GM20431 (cell line): ENCODE measurements around the gene TK2.

Experiments used
- in situ Hi-C: fragments of 300-500 bp; cut with MseI, MboI; formaldehyde crosslinking; loops from one replicate; pipeline ENCODE4 v1.15.0; 2020; ENCODE audit warnings: low sequenced_read_pairs; ENCODE audit not compliant: unreplicated experiment

TK2 gene

GRCh38 chr16:66549284-66550131, at the start of gene TK2:
Gene TK2 (minus strand): TSS chr16:66550122. CDS start chr16:66550061, 61 bp downstream.
- in situ Hi-C loops: no loop called here

DNA sequence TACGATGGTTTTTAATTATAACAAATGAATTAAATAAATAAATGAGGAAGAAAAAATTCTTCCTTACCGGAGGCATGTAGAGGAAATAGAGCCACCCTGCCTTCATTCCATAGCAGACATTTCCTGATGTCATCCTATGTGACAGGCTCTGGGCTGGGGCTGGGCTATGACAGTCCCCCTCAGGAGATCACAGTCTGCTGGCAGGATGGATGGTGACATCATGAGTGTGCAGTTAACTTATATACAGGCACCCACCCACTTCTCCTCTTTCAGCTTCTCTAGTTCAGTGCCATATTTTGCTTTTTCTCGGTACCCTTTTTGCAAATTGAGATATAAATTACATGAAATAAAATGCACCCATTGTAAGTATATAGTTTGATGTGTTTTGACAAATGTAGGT, 48.2 kb upstream of the TK2 start:
- in situ Hi-C loops: loop anchor here (25.0 kb wide), 1 partner anchor 186 kb away; no protein-coding TSS in a partner anchor

DNA sequence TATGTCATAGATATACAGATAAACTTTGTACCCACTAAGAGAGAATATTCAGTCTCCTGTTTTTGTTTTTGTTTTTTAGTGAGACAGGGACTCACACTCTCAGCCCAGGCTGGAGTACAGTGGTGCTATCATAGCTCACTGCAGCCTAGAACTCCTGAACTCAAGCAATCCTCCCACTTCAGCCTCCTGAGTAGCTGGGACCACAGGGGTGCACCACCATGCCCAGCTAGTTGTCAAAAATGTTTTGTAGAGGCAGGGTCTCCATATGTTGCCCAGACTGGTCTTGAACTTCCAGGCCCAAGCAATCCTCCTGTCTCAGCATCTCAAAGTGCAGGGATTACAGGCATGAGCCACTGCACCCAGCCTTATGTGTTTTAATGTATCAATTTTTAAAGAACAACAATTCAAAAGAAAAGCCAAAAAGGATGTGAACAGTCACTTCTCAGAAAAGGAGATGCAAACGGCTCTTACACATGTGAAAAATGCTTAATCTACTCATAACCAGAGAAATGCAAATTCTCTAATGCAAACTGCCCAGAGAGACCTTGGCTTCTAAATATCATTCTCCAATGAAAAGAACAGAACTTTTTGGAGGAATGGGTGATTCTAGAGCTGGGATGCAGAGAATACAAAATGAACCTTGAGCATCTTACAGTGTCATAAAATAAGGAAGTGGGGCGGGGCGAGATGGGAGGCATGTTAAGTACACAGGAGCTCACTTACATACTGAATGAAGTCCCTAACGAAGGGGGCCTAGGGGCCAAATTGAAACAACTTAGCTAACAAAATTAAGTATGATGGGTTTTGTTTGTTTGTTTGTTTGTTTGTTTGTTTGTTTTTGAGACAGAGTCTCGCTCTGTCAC, 47.3 kb upstream of the TK2 start:
- in situ Hi-C loops: loop anchor here (25.0 kb wide), 1 partner anchor 185 kb away; no protein-coding TSS in a partner anchor

DNA sequence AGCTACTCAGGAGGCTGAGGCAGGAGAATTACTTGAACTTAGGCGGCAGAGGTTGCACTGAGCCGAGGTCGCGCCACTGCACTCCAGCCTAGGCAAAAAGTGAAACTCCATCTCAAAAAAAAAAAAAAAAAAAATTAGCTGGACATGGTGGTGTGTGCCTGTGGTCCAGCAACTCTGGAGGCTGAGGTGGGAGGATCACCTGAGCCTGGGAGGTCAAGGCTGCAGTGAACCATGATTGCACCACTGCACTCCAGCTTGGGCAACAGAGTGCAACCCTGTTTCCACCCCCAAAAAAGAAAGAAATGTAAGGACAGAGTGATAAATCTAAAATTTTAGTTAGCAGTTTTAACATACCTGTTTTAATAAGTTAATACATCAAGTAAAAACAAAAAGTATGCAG, 46.6 kb upstream of the TK2 start:
- in situ Hi-C loops: loop anchor here (25.0 kb wide), 1 partner anchor 184 kb away; no protein-coding TSS in a partner anchor

DNA sequence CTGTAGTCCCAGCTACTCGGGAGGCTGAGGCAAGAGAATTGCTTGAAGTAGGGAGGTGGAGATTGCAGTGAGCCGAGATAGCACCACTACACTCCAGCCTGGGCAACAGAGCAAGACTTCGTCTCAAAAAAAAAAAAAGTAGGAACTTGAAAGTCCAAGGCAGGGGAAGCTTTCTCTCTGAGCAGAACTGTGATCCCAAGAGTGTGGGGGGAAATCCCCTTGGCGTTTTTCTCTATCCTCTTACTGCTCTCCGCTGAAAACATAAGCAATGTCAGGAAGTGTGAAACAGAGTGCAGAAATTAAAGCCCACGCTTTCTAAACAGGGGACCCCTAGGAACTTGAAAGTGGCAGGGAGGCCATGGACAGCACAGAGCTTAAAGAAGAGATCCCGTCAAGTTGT, 44.8 kb upstream of the TK2 start:
- in situ Hi-C loops: loop anchor here (25.0 kb wide), 1 partner anchor 182 kb away; no protein-coding TSS in a partner anchor

GRCh38 chr16:66592814-66593213, 42.9 kb upstream of the TK2 start:
- in situ Hi-C loops: loop anchor here (25.0 kb wide), 1 partner anchor 181 kb away; no protein-coding TSS in a partner anchor

DNA sequence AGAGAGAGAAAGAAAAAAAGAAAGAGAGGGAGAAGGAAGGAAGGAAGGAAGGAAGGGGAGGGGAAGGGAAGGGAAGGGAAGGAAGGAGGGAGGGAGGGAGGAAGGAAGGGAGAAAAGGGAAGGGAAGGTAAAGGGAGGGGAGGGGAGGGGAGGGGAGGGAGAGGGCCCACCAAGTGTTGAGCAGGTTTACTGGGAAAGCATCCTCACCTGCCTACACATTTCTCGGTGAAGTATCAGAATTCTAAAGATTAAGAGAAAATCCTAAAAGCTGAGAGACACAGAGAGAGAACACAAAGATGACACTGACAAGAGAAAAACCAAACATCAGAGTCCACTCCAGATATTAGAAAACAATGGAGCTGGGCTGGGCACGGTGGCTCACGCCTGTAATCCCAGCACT, 42.3 kb upstream of the TK2 start:
- in situ Hi-C loops: loop anchor here (25.0 kb wide), 1 partner anchor 180 kb away; no protein-coding TSS in a partner anchor

- in situ Hi-C loops: loop anchor here (25.0 kb wide), 1 partner anchor 179 kb away; no protein-coding TSS in a partner anchor
Observed at GRCh38 chr16:66591018-66591417, 41.1 kb upstream of the TK2 start.

- in situ Hi-C loops: loop anchor here (25.0 kb wide), 1 partner anchor 178 kb away; no protein-coding TSS in a partner anchor
Observed at GRCh38 chr16:66590322-66590721, 40.4 kb upstream of the TK2 start.

DNA sequence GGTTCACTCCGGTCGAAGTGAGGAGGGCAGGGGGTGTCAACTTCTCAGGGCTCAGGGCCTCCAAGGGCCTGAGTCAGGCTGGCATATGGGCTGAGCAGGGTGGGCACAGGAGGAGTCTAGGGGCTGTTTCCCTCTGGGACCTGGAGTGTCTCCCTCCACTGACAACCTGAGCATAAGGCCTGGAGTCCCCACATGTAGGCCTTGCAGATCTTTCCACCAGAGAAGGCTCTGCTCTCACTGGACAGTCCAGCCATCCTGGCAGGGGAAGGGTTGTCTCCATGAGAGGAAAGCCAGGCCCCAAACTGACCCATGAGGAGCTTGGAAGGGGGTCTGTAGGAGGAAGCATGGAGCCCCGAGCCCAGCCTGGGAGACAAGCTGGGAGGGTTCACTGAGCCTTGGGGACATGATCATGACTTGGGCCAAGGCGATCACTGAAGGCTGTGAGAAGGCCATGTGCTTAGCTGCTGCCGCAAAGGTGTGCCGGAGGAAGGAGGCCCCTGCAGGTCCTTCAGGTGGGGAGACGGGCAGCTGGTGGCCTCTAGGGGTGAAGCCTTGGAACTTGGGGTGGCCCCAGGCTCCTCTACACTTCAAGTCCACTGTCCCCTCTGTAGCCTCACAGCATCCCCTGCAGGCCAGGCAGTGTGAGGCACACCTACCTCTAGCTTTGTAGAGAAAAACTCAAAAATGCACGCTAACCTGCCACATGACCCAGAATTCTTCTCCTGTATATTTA, 39.2 kb upstream of the TK2 start:
- in situ Hi-C loops: loop anchor here (25.0 kb wide), 1 partner anchor 177 kb away; no protein-coding TSS in a partner anchor

DNA sequence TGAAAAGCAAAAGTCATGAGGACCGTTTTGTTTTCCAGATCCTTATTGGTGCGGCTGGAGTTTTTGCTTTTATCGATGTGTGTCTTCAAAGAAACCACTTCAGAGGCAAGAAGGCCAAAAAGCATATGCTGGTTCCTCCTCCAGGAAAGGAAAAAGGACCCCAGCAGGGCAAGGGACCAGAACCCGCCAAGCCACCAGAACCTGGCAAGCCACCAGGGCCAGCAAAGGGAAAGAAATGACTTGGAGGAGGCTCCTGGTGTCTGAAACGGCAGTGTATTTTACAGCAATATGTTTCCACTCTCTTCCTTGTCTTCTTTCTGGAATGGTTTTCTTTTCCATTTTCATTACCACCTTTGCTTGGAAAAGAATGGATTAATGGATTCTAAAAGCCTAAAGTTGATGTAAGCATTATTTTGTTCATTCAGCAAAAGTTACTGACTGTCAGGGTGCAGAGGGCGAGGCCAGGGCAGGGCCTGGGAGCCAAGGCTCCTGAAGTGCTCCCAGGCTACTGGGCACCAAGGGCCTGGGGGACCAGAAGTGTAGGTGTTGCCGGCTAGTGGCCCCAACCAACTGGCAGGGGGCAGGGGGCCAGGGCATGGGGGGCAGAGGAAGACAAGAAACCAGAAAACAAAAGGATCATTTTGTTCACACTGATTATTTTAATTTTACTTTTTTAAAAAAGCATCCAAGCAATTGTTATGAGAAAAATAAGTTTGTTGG, 38.1 kb upstream of the TK2 start:
- in situ Hi-C loops: loop anchor here (25.0 kb wide), 1 partner anchor 176 kb away; no protein-coding TSS in a partner anchor

DNA sequence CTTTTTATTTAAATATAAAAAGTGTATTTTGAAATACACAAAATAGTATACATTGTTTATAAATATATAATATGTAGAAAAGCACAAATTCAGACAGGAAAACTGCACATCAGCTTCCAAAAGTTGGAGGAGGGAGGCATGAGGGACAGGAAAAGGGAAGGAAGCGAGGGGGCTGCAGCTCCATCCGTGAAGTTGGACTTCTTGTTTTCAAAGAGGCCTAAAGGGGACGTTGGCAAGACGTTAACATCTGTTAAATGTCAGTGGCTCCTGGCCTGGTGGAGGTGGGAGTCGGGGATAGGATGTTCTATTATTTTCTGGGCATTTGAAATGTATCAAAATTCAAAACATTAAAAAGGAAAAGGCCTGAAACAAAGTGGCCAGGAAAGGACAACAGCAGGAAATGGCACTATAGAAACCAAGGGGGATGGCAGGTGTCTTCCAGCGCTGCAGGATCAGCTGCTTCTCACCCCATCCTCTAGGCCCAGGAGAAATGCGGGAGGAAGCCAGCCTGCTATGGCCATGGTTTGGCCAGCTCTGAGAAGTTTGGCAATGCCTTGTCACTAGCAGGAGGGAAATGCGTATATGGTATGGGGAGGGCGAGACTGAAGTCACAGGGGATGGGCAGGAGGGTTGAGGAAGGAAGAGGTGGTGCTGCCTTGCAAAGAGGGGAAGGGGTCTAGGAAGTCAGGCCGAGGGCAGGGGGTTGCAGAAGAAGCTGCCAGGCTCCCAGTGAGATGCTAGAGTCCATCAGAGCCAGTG, 35.7 kb upstream of the TK2 start:
- in situ Hi-C loops: loop anchor here (25.0 kb wide), 1 partner anchor 173 kb away; no protein-coding TSS in a partner anchor

GRCh38 chr16:66581246-66581952, 31.5 kb upstream of the TK2 start:
- in situ Hi-C loops: loop anchor here (25.0 kb wide), 1 partner anchor 169 kb away; no protein-coding TSS in a partner anchor

DNA sequence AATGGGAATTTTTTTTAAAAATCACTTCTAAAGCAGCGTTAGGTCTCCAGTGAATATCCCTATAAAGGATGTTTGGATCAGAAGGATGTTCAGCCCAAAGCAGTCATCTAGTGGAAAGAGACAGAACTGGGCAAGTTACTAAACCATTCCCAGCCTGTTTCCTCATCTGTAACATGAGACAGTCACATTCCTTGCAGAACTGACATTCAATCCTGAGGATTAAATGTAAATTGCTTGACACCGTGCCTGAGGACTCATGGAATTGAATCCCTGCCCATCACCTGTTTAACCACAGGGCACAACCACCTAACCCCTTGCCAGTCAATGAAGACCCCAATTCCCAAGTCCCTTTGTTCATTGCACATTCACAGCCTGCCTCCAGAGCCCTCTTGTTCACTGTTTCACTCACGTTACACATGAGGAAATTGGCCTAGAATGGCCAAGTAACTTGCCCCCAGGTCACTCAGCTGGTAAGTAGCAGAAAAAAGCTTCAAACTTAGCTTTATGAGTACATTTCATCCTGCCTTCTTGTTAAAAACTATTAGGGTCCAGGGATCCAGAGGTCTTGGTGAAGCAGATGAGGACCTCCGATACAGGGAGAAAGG, 30.8 kb upstream of the TK2 start:
- in situ Hi-C loops: loop anchor here (25.0 kb wide), 1 partner anchor 168 kb away; no protein-coding TSS in a partner anchor

GRCh38 chr16:66578651-66579531, 29.0 kb upstream of the TK2 start, which contains the start of gene CMTM2:
Gene CMTM2 (plus strand): TSS chr16:66579463. CDS start chr16:66579608, 145 bp downstream.
- in situ Hi-C loops: loop anchor here (25.0 kb wide), 1 partner anchor 167 kb away; no protein-coding TSS in a partner anchor

DNA sequence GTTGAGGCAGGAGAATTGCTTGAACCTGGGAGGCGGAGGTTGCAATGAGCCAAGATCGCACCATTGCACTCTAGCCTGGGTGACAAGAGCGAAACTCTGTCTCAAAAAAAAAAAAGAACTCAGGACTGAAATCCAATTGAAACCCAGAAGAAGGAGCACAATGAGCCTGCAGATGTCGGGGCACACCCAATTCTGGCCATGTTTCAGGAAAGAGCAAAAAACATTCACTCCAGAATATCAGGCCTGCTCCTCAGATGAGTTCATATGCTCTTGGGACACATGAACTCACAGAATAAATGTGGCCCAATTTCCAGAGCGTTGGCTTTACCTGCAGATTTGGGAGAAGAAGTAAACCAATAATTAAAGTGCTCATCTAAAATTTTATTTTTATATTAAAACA, 26.4 kb upstream of the TK2 start:
- in situ Hi-C loops: loop anchor here (25.0 kb wide), 1 partner anchor 164 kb away; no protein-coding TSS in a partner anchor
